Activated T-helper 2 cell treated with anti-CD3 and anti-CD28 coated beads, Interferon-gamma antibody, Interleukin-2, Interleukin-4, amounts not matched to agents 10 μg/mL and 5 μg/mL and 100 μg/mL, durations not matched to agents 14 hours and 24 hours and 36 hours (primary cell): Measurements from ENCODE around the gene EPO. TPM values are rescaled to one million over a fixed set of nuclear protein-coding genes. Genes with fewer than 3 reads are reported as not detected.
"Not testable (repeated sequence)": the region's sequence is repeated elsewhere in the genome, so short reads cannot be mapped to it uniquely, and the experiment has no call there.

ENCODE experiments used
- DNase-seq: peaks from one replicate; pipeline ENCODE4 v3.0.0; 2021; ENCODE audit warnings: low spot score
- H3K27ac Mint-ChIP-seq: one replicate; pipeline ENCODE4 v1.8.0; 2021; ENCODE audit warnings: mixed read lengths
- H3K27me3 Mint-ChIP-seq: one replicate; pipeline ENCODE4 v1.8.0; 2021; ENCODE audit warnings: low read depth, mixed read lengths
- H3K36me3 Mint-ChIP-seq: one replicate; pipeline ENCODE4 v1.8.0; 2021; ENCODE audit warnings: low read depth, mixed read lengths
- H3K4me1 Mint-ChIP-seq: one replicate; pipeline ENCODE4 v1.8.0; 2021; ENCODE audit warnings: low read depth, mixed read lengths
- H3K4me3 Mint-ChIP-seq: one replicate; pipeline ENCODE4 v1.8.0; 2021; ENCODE audit warnings: low read depth, mild to moderate bottlenecking, moderate library complexity, mixed read lengths
- H3K9me3 Mint-ChIP-seq: one replicate; pipeline ENCODE4 v1.8.0; 2021; ENCODE audit warnings: mixed read lengths
- intact Hi-C: fragments of 100-400 bp; cut with micrococcal nuclease; formaldehyde crosslinking; loops from one replicate; pipeline ENCODE4 v1.15.1; 2023
- total RNA-seq: library from RNA; stranded (reverse); gene quantifications from 2 replicates; pipeline ENCODE4 v1.2.3, GENCODE V29; 2022

EPO gene
- total RNA-seq, 1 donor from 2014 or later: not detected

GRCh38 chr7:100744605-100745004, 24.3 kb downstream of the EPO start:
- intact Hi-C loops: no loop called here
- Mint-ChIP-seq H3K4me3 (no peak overlapping the region), H3K27me3 (peaks cover 13% of the 10 kb centered on the region), H3K36me3 (no peaks in the 10 kb centered on the region), H3K4me1 (peaks cover 2% of the 10 kb centered on the region), H3K9me3 (no peaks in the 10 kb centered on the region), H3K27ac (no peak overlapping the region)
- no peak for DNase-seq

DNA sequence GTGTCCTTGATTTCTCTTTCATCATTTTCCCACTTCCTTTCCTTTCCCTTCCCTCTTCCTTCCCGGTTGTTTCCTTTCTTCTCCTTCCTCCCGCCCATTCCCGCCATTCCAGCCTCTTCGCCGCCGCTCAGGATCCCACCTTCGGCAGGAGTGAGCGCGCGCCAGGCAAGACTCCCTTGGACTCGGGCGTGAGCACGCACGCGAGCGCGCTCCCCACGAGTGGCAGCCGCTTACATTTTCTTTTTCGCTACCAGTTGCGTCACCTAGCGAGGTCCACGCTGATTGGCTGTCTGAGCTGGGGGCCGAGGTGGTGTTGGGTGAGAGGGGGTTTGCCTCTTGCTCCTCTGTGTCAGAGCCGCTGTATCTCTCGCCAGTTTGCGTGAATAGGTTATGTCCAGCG, 24.9 kb downstream of the EPO start:
- no peak for DNase-seq
- Mint-ChIP-seq H3K4me1 (peaks cover 2% of the 10 kb centered on the region), H3K4me3 (peak overlapping the region; percentile 69), H3K36me3 (no peaks in the 10 kb centered on the region), H3K27ac (no peak overlapping the region), H3K9me3 (no peaks in the 10 kb centered on the region), H3K27me3 (peaks cover 13% of the 10 kb centered on the region)
- intact Hi-C loops: no loop called here

- Mint-ChIP-seq H3K9me3 (no peaks in the 10 kb centered on the region), H3K4me1 (no peaks in the 10 kb centered on the region), H3K27ac (no peak overlapping the region), H3K4me3 (no peak overlapping the region), H3K27me3 (peaks cover 11% of the 10 kb centered on the region), H3K36me3 (no peaks in the 10 kb centered on the region)
- no peak for DNase-seq
- intact Hi-C loops: no loop called here
Observed at GRCh38 chr7:100752994-100753393, 32.7 kb downstream of the EPO start.

DNA sequence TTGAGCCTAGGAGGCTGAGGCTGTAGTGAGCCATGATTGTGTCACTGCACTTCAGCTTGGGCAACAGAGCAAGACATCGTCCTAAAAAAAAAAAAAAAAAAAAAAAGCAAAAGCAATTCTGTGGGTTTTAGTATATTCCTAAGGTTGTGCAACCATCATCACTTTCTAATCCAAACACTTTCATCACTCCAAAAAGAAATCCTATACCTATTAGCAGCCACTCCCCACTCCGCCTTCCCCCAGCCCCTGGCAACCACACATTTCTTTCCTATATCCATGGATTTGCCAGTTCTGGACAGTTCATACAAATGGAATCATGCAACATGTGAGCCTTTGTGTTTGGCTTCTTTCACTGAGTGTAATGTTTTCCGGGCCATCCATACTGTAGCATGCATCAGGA, 33.5 kb downstream of the EPO start:
- intact Hi-C loops: no loop called here
- H3K9me3 Mint-ChIP-seq: no peaks in the 10 kb centered on the region
- no peaks in the 10 kb centered on the region for H3K4me1 Mint-ChIP-seq
- no peak overlapping the region for H3K27ac Mint-ChIP-seq
- no peak overlapping the region for H3K4me3 Mint-ChIP-seq
- no peak for DNase-seq
- no peaks in the 10 kb centered on the region for H3K36me3 Mint-ChIP-seq
- peaks cover 9% of the 10 kb centered on the region for H3K27me3 Mint-ChIP-seq

- Mint-ChIP-seq H3K27ac (no peak overlapping the region), H3K27me3 (peaks cover 2% of the 10 kb centered on the region), H3K4me1 (no peaks in the 10 kb centered on the region), H3K4me3 (no peak overlapping the region), H3K9me3 (no peaks in the 10 kb centered on the region), H3K36me3 (no peaks in the 10 kb centered on the region)
- no peak for DNase-seq
- intact Hi-C loops: no loop called here
Observed at GRCh38 chr7:100759357-100760171, 39.3 kb downstream of the EPO start.

DNA sequence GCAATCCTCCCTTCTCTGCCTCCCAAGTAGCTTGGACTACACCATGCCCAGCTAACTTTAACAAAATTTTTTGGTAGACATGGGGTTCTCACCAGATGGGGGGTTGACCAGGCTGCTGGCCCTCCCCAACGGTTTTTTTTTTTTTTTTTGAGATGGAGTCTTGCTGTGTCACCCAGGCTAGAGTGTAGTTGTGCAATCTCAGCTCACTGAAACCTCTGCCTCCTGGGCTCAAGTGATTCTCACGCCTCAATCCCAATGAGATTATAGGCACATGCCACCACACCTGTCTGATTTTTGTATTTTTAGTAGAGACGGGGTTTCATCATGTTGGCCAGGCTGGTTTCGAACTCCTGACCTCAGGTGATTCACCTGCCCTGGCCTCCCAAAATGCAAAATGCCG, 42.6 kb downstream of the EPO start:
- H3K36me3 Mint-ChIP-seq, H3K4me1 Mint-ChIP-seq, H3K9me3 Mint-ChIP-seq, intact Hi-C loops, H3K4me3 Mint-ChIP-seq, H3K27me3 Mint-ChIP-seq, DNase-seq, H3K27ac Mint-ChIP-seq: not testable (repeated sequence)

GRCh38 chr7:100763556-100764140, 43.4 kb downstream of the EPO start:
- H3K27me3 Mint-ChIP-seq: peaks cover 2% of the 10 kb centered on the region
- no peak for DNase-seq
- no peak overlapping the region for H3K4me3 Mint-ChIP-seq
- no peaks in the 10 kb centered on the region for H3K4me1 Mint-ChIP-seq
- intact Hi-C loops: no loop called here
- no peaks in the 10 kb centered on the region for H3K9me3 Mint-ChIP-seq
- no peaks in the 10 kb centered on the region for H3K36me3 Mint-ChIP-seq
- H3K27ac Mint-ChIP-seq: no peak overlapping the region

GRCh38 chr7:100764841-100765240, 44.6 kb downstream of the EPO start:
- H3K27me3 Mint-ChIP-seq: peaks cover 2% of the 10 kb centered on the region
- no peaks in the 10 kb centered on the region for H3K9me3 Mint-ChIP-seq
- H3K4me1 Mint-ChIP-seq: no peaks in the 10 kb centered on the region
- intact Hi-C loops: no loop called here
- H3K36me3 Mint-ChIP-seq: no peaks in the 10 kb centered on the region
- H3K4me3 Mint-ChIP-seq: no peak overlapping the region
- no peak overlapping the region for H3K27ac Mint-ChIP-seq
- no peak for DNase-seq

GRCh38 chr7:100765250-100765649, 45.0 kb downstream of the EPO start:
- Mint-ChIP-seq H3K27me3 (peaks cover 2% of the 10 kb centered on the region), H3K27ac (no peak overlapping the region), H3K4me3 (no peak overlapping the region), H3K4me1 (no peaks in the 10 kb centered on the region), H3K9me3 (no peaks in the 10 kb centered on the region), H3K36me3 (no peaks in the 10 kb centered on the region)
- no peak for DNase-seq
- intact Hi-C loops: no loop called here

DNA sequence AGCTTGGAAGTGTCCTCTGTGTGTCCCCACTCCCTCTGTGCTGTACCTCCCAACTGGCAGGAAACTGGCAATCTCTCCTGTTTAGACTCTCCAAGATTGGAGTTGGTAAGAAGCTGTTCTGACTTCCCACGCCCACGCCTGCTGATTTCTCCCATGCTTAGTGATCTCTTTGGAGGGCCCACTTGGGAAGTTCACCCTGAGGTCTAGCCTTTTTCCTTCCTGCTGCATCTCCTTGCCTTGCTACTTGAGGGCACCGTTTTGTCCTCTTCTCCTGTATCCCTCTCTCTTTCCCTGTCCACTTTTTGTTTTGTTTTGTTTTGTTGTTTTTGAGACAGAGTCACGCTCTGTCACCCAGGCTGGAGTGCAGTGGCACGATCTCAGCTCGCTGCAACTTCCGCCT, 48.5 kb downstream of the EPO start:
- no peak overlapping the region for H3K27ac Mint-ChIP-seq
- intact Hi-C loops: no loop called here
- H3K27me3 Mint-ChIP-seq: no peaks in the 10 kb centered on the region
- H3K36me3 Mint-ChIP-seq: no peaks in the 10 kb centered on the region
- H3K4me1 Mint-ChIP-seq: no peaks in the 10 kb centered on the region
- no peaks in the 10 kb centered on the region for H3K9me3 Mint-ChIP-seq
- no peak overlapping the region for H3K4me3 Mint-ChIP-seq
- no peak for DNase-seq

Other genes with a start within 250 kb of the EPO start
- 103 and 106 TPM in 2 replicates for gene TSC22D4, start 241.3 kb upstream of the EPO start, total RNA-seq
- 0.27 and 0.34 TPM in 2 replicates for gene NYAP1, start 236.5 kb upstream of the EPO start, total RNA-seq
- gene AGFG2, start 181.3 kb upstream of the EPO start, total RNA-seq: 75.5 and 75.7 TPM in 2 replicates
- 11.3 and 11.8 TPM in 2 replicates for gene SAP25, start 146.6 kb upstream of the EPO start, total RNA-seq
- 105 and 106 TPM in 2 replicates for gene LRCH4, start 134.3 kb upstream of the EPO start, total RNA-seq
- 0.37 and 0.91 TPM in 2 replicates for gene FBXO24, start 134.1 kb upstream of the EPO start, total RNA-seq
- 8.6 and 10.3 TPM in 2 replicates for gene PCOLCE, start 118.1 kb upstream of the EPO start, total RNA-seq
- 14.1 TPM in 2 replicates for gene MOSPD3, start 107.9 kb upstream of the EPO start, total RNA-seq
- gene TFR2, start 78.9 kb upstream of the EPO start, total RNA-seq: 16.7 and 19.7 TPM in 2 replicates
- not detected in 2 replicates for gene ACTL6B, start 64.0 kb upstream of the EPO start, total RNA-seq
- 221 and 224 TPM in 2 replicates for gene GNB2, start 46.7 kb upstream of the EPO start, total RNA-seq
- 51.0 and 53.9 TPM in 2 replicates for gene GIGYF1, start 26.2 kb upstream of the EPO start, total RNA-seq
- 67.6 and 68.7 TPM in 2 replicates for gene POP7, start 14.3 kb upstream of the EPO start, total RNA-seq
- gene ZAN, start 13.1 kb downstream of the EPO start, total RNA-seq: not detected in 2 replicates
- 2.1 and 2.4 TPM in 2 replicates for gene EPHB4, start 107.1 kb downstream of the EPO start, total RNA-seq
- gene SLC12A9, start 132.2 kb downstream of the EPO start, total RNA-seq: 27.3 and 31.6 TPM in 2 replicates
- 38.5 and 38.7 TPM in 2 replicates for gene TRIP6, start 146.9 kb downstream of the EPO start, total RNA-seq
- gene SRRT, start 154.6 kb downstream of the EPO start, total RNA-seq: 280 and 290 TPM in 2 replicates
- gene UFSP1, start 169.2 kb downstream of the EPO start, total RNA-seq: 3.8 and 5.0 TPM in 2 replicates
- 0.09 and 0.21 TPM in 2 replicates for gene ACHE, start 175.4 kb downstream of the EPO start, total RNA-seq
- gene MUC3A, start 229.1 kb downstream of the EPO start, total RNA-seq: 0.11 TPM in 1 of 2 replicates, not detected in the other
- 0.85 and 1.4 TPM in 2 replicates for gene MUC12, start 249.1 kb downstream of the EPO start, total RNA-seq